Dedifferentiated amniotic fluid mesenchymal stem cell (primary cell): Measurements from ENCODE around the gene INSYN2B.
"Not testable (repeated sequence)": the region's sequence is repeated elsewhere in the genome, so short reads cannot be mapped to it uniquely, and the experiment has no call there.

Source experiments
- DNase-seq: peaks from one replicate; pipeline ENCODE4 v3.0.0-alpha.2; 2016; ENCODE audit errors: extremely low spot score

INSYN2B gene

GRCh38 chr5:169973056-169973455 is 7.2 kb downstream of the INSYN2B start:
- DNase-seq = no peak

- no peak for DNase-seq
Observed at GRCh38 chr5:169971780-169972179, 8.5 kb downstream of the INSYN2B start.

- DNase-seq = peak; percentile 36
Observed at GRCh38 chr5:169970911-169971765, 9.2 kb downstream of the INSYN2B start.

GRCh38 chr5:169970339-169970738 is 10.0 kb downstream of the INSYN2B start:
- DNase-seq = no peak

GRCh38 chr5:169964246-169964645 is 16.0 kb downstream of the INSYN2B start:
- DNase-seq = no peak

- DNase-seq = no peak
Observed at GRCh38 chr5:169960659-169961058, 19.6 kb downstream of the INSYN2B start.

- no peak for DNase-seq
Observed at GRCh38 chr5:169958278-169958677, 22.0 kb downstream of the INSYN2B start.

GRCh38 chr5:169956756-169957155 is 23.5 kb downstream of the INSYN2B start:
- DNase-seq = no peak

GRCh38 chr5:169956126-169956525 is 24.2 kb downstream of the INSYN2B start:
- DNase-seq = no peak

- no peak for DNase-seq
Observed at GRCh38 chr5:169954786-169955185, 25.5 kb downstream of the INSYN2B start.

GRCh38 chr5:169953196-169953595 is 27.1 kb downstream of the INSYN2B start:
- DNase-seq = not testable (repeated sequence)

- no peak for DNase-seq
Observed at GRCh38 chr5:169950333-169950732, 30.0 kb downstream of the INSYN2B start.

GRCh38 chr5:169946743-169947295 is 33.5 kb downstream of the INSYN2B start:
- no peak for DNase-seq

- peak; percentile 61 for DNase-seq
Observed at GRCh38 chr5:169945831-169946261, 34.4 kb downstream of the INSYN2B start.

GRCh38 chr5:169944922-169945680 is 35.2 kb downstream of the INSYN2B start:
- no peak for DNase-seq

- DNase-seq = no peak
Observed at GRCh38 chr5:169944115-169944514, 36.2 kb downstream of the INSYN2B start.

GRCh38 chr5:169943026-169943425 is 37.3 kb downstream of the INSYN2B start:
- no peak for DNase-seq

GRCh38 chr5:169942181-169942580 is 38.1 kb downstream of the INSYN2B start:
- no peak for DNase-seq

- no peak for DNase-seq
Observed at GRCh38 chr5:169941542-169941941, 38.8 kb downstream of the INSYN2B start.

GRCh38 chr5:169939731-169940130 is 40.6 kb downstream of the INSYN2B start:
- DNase-seq = no peak

- no peak for DNase-seq
Observed at GRCh38 chr5:169938439-169938838, 41.9 kb downstream of the INSYN2B start.

- DNase-seq = no peak
Observed at GRCh38 chr5:169935762-169936161, 44.5 kb downstream of the INSYN2B start.

- no peak for DNase-seq
Observed at GRCh38 chr5:169934990-169935389, 45.3 kb downstream of the INSYN2B start.
